Smooth muscle cell (in vitro differentiated cells): Measurements from ENCODE around the gene RAD51B. TPM values are rescaled to one million over a fixed set of nuclear protein-coding genes. Genes with fewer than 3 reads are reported as not detected.

ENCODE experiments used
- DNase-seq: peaks from one replicate; lab custom pipeline; 2025; ENCODE audit not compliant: unreplicated experiment; lab: John Stamatoyannopoulos, UW
- H2AFZ ChIP-seq: fragments of 200-600 bp; sonication (generic); 2 replicates; pipeline ENCODE4 v1.6.0; 2016; ENCODE audit warnings: antibody characterized with exemption, low read depth, mild to moderate bottlenecking
- H3F3A ChIP-seq: fragments of 200-600 bp; sonication (generic); 2 replicates; pipeline ENCODE4 v1.6.0; 2017; ENCODE audit warnings: antibody characterized with exemption, low read depth
- H3K27ac ChIP-seq: fragments of 200-600 bp; sonication (generic); 2 replicates; pipeline ENCODE4 v1.5.1; 2016; ENCODE audit warnings: low read depth, mild to moderate bottlenecking
- H3K27me3 ChIP-seq: fragments of 200-600 bp; sonication (generic); 2 replicates; pipeline ENCODE4 v1.6.1; 2016; ENCODE audit warnings: low read depth, mild to moderate bottlenecking
- H3K36me3 ChIP-seq: fragments of 200-600 bp; sonication (generic); 2 replicates; pipeline ENCODE4 v1.5.1; 2016; ENCODE audit warnings: low read depth
- H3K4me1 ChIP-seq: fragments of 200-600 bp; sonication (generic); 2 replicates; pipeline ENCODE4 v1.5.1; 2016; ENCODE audit warnings: low read depth
- H3K4me2 ChIP-seq: fragments of 200-600 bp; sonication (generic); 2 replicates; pipeline ENCODE4 v1.6.0; 2016; ENCODE audit warnings: mild to moderate bottlenecking
- H3K4me3 ChIP-seq: fragments of 200-600 bp; sonication (generic); 2 replicates; pipeline ENCODE4 v1.5.1; 2016; ENCODE audit warnings: mild to moderate bottlenecking
- H3K79me2 ChIP-seq: fragments of 200-600 bp; sonication (generic); 2 replicates; pipeline ENCODE4 v1.6.0; 2016; ENCODE audit warnings: low read depth, mild to moderate bottlenecking
- H3K9ac ChIP-seq: fragments of 200-600 bp; sonication (generic); 2 replicates; pipeline ENCODE4 v1.6.0; 2016; ENCODE audit warnings: low read depth
- H3K9me3 ChIP-seq: fragments of 200-600 bp; sonication (generic); replicated peaks from 2 replicates; pipeline ENCODE4 v1.5.1; 2016; ENCODE audit warnings: low read depth
- H4K20me1 ChIP-seq: fragments of 200-600 bp; sonication (generic); 2 replicates; pipeline ENCODE4 v1.6.0; 2016; ENCODE audit warnings: low read depth
- CTCF ChIP-seq: fragments of 200-600 bp; sonication (generic); IDR thresholded peaks from 2 replicates; pipeline ENCODE4 v1.5.1; 2017; ENCODE audit warnings: borderline replicate concordance, mild to moderate bottlenecking, antibody characterized with exemption; ENCODE audit not compliant: insufficient read depth, poor library complexity, severe bottlenecking
- WGBS: methylation state at CpG from one replicate; pipeline ENCODE4 v1.1.7; 2016; ENCODE audit warnings: low lambda C conversion rate; 5-methylcytosine and 5-hydroxymethylcytosine counted together
- polyA plus RNA-seq: library from polyadenylated mRNA; unstranded; fragments of >200 nt; fragmentation: Nextera tagmentation; extraction: Ambion mirVana; gene quantifications from 2 replicates; pipeline ENCODE4 v1.2.1, GENCODE V29; 2016
- total RNA-seq: library from RNA; depleted of rRNA; stranded (reverse); fragments of >200 nt; gene quantifications from 2 replicates; pipeline ENCODE4 v1.2.3, GENCODE V29; 2014

RAD51B gene
- total and polyA plus RNA-seq, 2 experiments from 2014 or later: 4.6 to 5.3 TPM

- no peak overlapping the region for H3K9ac ChIP-seq
Measured at GRCh38 chr14:68675233-68675577, 855.6 kb downstream of the RAD51B start.

GRCh38 chr14:68676511-68676943 lies 856.9 kb downstream of the RAD51B start:
- Histone ChIP-seq H3K9me3 (no peaks in the 10 kb centered on the region), H3K79me2 (no peaks in the 10 kb centered on the region), H3K27me3 (no peaks in the 10 kb centered on the region), H3K9ac (no peak overlapping the region), H3K4me2 (peak overlapping the region; percentile 60), H3K27ac (peak overlapping the region; percentile 70), H3K4me3 (no peak overlapping the region), H3K4me1 (peaks cover 6% of the 10 kb centered on the region), H4K20me1 (no peaks in the 10 kb centered on the region), H2AFZ (no peak overlapping the region), H3F3A (peaks cover 33% of the 10 kb centered on the region), H3K36me3 (no peaks in the 10 kb centered on the region)
- DNase-seq: no peak
- 31% methylated on average over 11 of the region's 11 CpGs for whole genome bisulfite sequencing
- TF ChIP-seq CTCF: no peak

More at GRCh38 chr14:68675233-68675577, 855.6 kb downstream of the RAD51B start:
- Histone ChIP-seq H3K4me3 (no peak overlapping the region), H4K20me1 (no peaks in the 10 kb centered on the region), H3K27me3 (no peaks in the 10 kb centered on the region), H3K27ac (peak overlapping the region; percentile 70), H3K9me3 (no peaks in the 10 kb centered on the region), H3K4me2 (no peak overlapping the region), H3K36me3 (no peaks in the 10 kb centered on the region), H3F3A (peaks cover 28% of the 10 kb centered on the region), H2AFZ (no peak overlapping the region), H3K79me2 (no peaks in the 10 kb centered on the region), H3K4me1 (no peaks in the 10 kb centered on the region)
- no peak for DNase-seq
- 41% methylated on average over 1 of the region's 1 CpG for WGBS
- no peak for TF ChIP-seq CTCF

- no peaks in the 10 kb centered on the region for H3K9me3 ChIP-seq
- peak overlapping the region; percentile 70 for H3K27ac ChIP-seq
- 62% methylated on average over 7 of the region's 7 CpGs for WGBS
- DNase-seq: no peak
- no peak overlapping the region for H3K4me2 ChIP-seq
- no peak for TF ChIP-seq CTCF
- H3K36me3 ChIP-seq: no peaks in the 10 kb centered on the region
- no peak overlapping the region for H2AFZ ChIP-seq
- no peaks in the 10 kb centered on the region for H3K27me3 ChIP-seq
- peaks cover 39% of the 10 kb centered on the region for H3F3A ChIP-seq
- H4K20me1 ChIP-seq: no peaks in the 10 kb centered on the region
- peaks cover 14% of the 10 kb centered on the region for H3K4me1 ChIP-seq
- no peak overlapping the region for H3K4me3 ChIP-seq
- H3K79me2 ChIP-seq: no peaks in the 10 kb centered on the region
- no peak overlapping the region for H3K9ac ChIP-seq
Measured at GRCh38 chr14:68677476-68677875, 857.9 kb downstream of the RAD51B start.

GRCh38 chr14:68677901-68678300 lies 858.3 kb downstream of the RAD51B start:
- Histone ChIP-seq H3K9me3 (no peaks in the 10 kb centered on the region), H3F3A (peaks cover 41% of the 10 kb centered on the region), H3K27me3 (no peaks in the 10 kb centered on the region), H3K36me3 (no peaks in the 10 kb centered on the region), H4K20me1 (no peaks in the 10 kb centered on the region), H3K4me3 (no peak overlapping the region), H3K4me2 (no peak overlapping the region), H3K27ac (peak overlapping the region; percentile 70), H2AFZ (no peak overlapping the region), H3K4me1 (peaks cover 17% of the 10 kb centered on the region), H3K9ac (no peak overlapping the region), H3K79me2 (no peaks in the 10 kb centered on the region)
- DNase-seq: no peak
- WGBS: 89% methylated on average over 11 of the region's 11 CpGs
- TF ChIP-seq CTCF: no peak
